NCI-H2227 (cell line): ENCODE results near the gene OTUD7B.

Source experiments
- DNase-seq: peaks from one replicate; lab custom pipeline; 2025; ENCODE audit not compliant: unreplicated experiment; lab: John Stamatoyannopoulos, UW

Gene OTUD7B

GRCh38 chr1:149923626-149924025, 86.9 kb downstream of the OTUD7B start:
- DNase-seq, result no peak

- DNase-seq, result peak; percentile 80
Observed at GRCh38 chr1:149917571-149918144, 92.9 kb downstream of the OTUD7B start, which contains the start of gene SV2A. Gene SV2A, minus strand, starts transcription at chr1:149917844. Its CDS starts 4,004 bp downstream, at chr1:149913840.

- DNase-seq, result no peak
Observed at GRCh38 chr1:149916898-149917252, 93.7 kb downstream of the OTUD7B start.

GRCh38 chr1:149916193-149916897, 94.2 kb downstream of the OTUD7B start:
- no peak for DNase-seq

DNA sequence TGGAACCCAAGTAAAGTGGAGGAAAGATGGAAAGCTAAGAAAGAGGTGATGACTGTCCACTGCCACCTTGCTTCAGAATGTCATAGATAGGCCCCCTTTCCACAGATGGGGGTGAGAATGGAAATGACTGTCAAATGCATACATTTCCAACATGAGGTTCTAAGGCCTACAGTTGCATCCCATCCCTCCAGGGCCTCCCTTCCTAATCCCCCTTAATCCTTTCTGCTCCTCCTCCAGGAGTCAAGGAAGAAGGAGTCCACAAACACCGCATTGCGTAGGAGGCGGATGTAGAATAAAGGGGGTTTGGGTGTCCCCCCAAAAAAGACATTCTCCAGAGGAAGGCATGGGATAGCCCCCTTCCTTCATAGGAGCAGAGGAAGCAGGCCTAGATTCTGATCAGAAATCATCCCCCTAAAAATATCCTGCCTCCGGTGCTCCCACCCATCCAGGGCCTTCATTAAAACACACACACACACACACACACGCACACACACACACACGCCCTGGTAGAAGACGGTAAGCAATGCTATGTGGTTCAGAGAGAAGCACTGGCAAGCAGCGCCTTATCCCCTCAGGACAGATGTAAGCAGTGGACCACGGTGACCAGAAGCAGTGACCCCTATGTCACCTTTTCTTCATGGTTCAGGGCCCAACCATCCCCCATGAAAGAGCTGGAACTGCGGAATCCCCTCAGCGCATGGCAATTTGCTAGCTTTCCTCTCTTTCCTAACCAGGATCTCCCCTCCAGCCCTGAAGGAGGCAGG, 94.9 kb downstream of the OTUD7B start:
- DNase-seq, result peak; percentile 19

DNA sequence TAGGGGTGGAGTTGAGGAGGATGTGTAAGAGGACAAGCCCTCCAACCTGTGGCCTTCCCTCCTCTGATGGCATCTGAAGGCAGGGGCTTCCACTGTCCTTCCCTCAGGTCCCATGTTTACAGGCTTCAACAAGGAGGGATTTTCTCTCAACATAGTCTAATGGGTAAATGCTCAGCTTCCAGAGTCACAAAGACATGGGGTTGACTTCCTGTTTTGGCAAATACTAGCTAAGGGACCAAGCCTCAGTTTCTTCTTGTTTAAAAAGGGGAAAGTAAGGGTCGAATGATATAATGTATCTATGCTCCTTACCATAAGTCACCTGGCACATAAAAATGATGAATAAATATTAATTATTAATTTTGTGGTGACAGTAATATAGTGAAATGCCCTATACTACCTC, 96.0 kb downstream of the OTUD7B start:
- DNase-seq, result no peak

- no peak for DNase-seq
Observed at GRCh38 chr1:149906570-149907075, 103.9 kb downstream of the OTUD7B start.

DNA sequence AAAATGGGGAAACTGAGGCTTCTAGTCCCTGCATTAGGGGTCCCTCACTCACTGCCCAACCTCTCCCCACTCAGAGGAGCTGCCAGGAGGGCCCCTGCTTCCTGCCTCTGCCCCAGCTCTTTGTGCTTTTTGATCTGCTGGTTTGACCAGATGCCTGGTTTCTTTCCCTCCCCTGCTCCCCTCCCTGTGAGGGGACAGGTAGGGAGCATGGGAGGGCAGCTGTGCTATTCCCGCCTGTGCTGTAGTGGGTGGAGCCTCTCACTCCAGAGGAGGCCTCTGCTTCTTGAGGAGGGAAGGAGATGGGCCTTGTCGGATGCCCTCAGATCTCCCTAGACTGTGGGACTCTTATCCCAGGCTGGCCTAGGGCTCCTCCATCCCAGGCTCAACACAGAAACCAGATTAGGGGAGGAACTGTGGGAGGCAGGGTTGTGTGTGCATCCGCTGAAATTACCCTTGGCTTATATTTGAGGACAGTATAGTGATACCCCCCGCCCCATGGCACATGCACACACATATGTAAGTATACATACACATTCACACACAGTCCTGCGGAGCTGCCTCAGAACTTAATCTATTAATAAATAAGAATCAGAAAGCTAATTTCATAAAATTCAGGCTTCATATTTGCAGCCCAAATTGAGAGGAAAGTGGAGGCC, 106.6 kb downstream of the OTUD7B start:
- DNase-seq, result no peak

- peak; percentile 97 for DNase-seq
Observed at GRCh38 chr1:149899460-149900284, 110.9 kb downstream of the OTUD7B start, which contains the start of gene BOLA1. Gene BOLA1, plus strand, starts transcription at chr1:149899568. Its CDS starts 492 bp downstream, at chr1:149900060.

DNA sequence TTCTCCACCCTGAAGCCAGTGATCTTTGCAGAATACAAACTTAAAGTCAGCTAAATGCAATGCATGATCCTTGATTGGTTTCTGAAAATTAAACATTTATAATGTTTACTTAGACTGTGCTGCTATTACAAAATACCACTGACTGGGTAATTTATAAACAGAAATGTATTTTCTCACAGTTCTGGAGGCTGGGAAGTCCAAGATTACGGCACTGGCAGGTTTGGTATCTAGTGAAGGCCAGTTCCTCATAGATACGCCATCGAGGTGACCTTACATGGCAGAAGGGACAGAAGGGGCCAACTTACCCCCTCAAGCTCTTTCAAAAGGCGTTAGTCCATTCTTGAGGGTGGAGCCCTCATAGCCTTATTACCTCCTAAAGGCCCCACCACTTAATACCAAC, 114.0 kb downstream of the OTUD7B start:
- no peak for DNase-seq

GRCh38 chr1:149888999-149889289, 121.6 kb downstream of the OTUD7B start:
- DNase-seq, result peak; percentile 54

DNA sequence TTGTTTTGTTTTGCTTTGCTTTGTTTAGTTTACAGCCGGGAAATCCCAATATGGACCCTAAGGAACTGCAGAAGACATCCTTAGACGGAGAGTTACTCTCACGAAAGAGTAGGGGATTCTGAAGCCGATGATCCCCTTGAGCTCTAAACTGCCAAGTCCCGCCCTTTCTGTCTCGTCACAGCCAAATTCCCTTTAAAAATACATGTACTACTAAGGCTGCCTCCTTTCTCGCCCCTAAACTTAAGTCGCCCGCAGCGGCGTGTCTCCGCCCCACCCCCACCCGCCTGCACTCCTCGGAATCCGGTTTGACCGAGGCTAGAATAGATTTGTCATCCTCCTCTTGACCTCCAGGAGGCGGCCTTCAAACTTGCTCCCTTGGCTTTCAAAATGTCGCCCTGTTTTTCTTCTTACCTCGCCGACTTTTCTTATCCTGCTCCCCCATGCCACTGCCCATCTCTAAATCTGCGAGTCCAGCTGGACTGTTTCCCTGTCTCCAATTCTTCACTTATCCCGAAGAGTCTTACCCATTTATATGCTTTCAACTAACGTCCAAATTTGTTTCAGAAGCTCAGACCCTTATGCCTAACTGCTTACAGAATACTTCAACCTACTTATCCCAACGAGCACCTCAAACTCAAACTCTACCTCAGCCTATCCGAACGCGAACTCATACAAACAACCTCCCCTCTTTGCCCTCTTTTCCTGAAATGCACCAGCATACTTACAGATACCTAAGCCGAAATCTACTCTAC, 122.1 kb downstream of the OTUD7B start:
- peak; percentile 91 for DNase-seq
